Measurements from ENCODE around the gene TAS1R1. TPM values are rescaled to one million over a fixed set of nuclear protein-coding genes. Genes with fewer than 3 reads are reported as not detected.

Gene TAS1R1
- total and polyA plus RNA-seq, 9 of the 15 experiments (the other 6 are each of a cell fraction or from before 2014, with no cell fraction given) = 0.06 TPM; not detected in 8

DNA sequence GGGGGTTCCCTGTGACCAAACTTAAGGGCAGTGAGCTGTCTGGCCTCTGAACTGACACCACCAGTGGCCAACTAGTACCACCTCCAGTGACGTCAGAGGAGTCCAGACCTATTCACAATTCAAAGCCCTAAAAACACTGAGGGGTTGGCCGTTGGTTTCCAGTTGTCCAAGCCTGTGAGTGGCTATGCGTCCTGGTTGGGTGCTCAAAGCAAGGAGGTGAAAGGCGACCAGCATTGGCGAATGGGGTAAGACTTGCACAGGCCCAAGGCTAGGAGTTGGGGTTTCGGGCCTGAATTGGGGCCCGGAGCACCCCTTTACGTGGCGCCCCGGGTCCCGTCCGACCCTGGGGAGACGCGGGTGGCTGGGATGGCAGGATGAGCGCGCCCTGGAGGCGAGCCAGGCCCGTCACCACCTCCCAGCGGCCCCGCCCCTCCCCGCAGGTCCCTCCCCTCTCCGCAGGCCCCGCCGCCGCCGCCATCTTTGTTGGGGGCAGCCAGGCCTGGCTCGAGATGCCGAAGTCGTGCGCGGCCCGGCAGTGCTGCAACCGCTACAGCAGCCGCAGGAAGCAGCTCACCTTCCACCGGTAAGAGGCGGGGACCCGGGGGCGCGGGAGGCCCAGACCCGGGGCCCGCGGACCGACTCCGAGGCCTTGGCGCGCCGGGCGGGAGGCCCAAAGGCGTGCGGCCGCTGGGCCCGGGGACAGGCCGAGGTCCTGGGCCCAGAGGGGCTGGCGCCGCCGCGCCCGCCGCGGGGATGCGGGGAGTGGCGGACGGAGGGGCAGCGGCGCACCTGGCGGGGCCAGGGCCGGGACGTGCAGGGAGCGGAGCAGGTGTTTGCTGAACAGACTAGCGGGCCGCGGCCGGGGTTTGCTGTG lies 69.8 kb downstream of the TAS1R1 start, which contains the start of gene THAP3 (continued):
- TF ChIP-seq ZHX1 (conservative IDR thresholded peaks at IDR 0.05; ENCODE audit: low read length) (0 out of 2 replicates have a peak, but pooled peaks have one; percentile 13), NONO (IDR thresholded peaks at IDR 0.05; ENCODE audit: low read depth in 2 of 2, low read length in 1 of 2) (peak in 1 of 2 experiments; percentile 92; a peak in 2 of 4 replicates), CBX5 (IDR thresholded peaks at IDR 0.05; ENCODE audit: borderline replicate concordance, low read depth) (0 out of 2 replicates have a peak, but pooled peaks have one; percentile 21), KDM5B (IDR thresholded peaks at IDR 0.05; ENCODE audit: insufficient replicate concordance, low read depth, low read length) (peak; percentile 37), GTF2A2 (tag; IDR thresholded peaks at IDR 0.05) (no peak), ZBTB43 (CRISPR knock-in tag; IDR thresholded peaks at IDR 0.05) (0 out of 2 replicates have a peak, but pooled peaks have one; percentile 22), MYNN (IDR thresholded peaks at IDR 0.05) (peak; percentile 82), MYNN (CRISPR knock-in tag; IDR thresholded peaks at IDR 0.05) (no peak), MYC (IDR thresholded peaks at IDR 0.05; ENCODE audit: low read depth, low read length) (peak; percentile 50), MYC (CRISPR knock-in tag; IDR thresholded peaks at IDR 0.05; ENCODE audit: borderline replicate concordance, low read depth) (no peak), GATAD2B (IDR thresholded peaks at IDR 0.05; ENCODE audit: borderline replicate concordance) (peak; percentile 93; the same call in 1 of the 2 replicates), ATF3 (IDR thresholded peaks at IDR 0.05) (peak; percentile 81), ATF3 (CRISPR knock-in tag; conservative IDR thresholded peaks at IDR 0.05) (no peak; the same call in 1 of the 2 replicates), TEAD4 (IDR thresholded peaks at IDR 0.05; ENCODE audit: low read length) (no peak), TEAD4 (CRISPR knock-in tag; IDR thresholded peaks at IDR 0.05; ENCODE audit: borderline replicate concordance) (peak; percentile 73; the same call in 1 of the 2 replicates), ZBTB1 (CRISPR knock-in tag; IDR thresholded peaks at IDR 0.05; ENCODE audit: borderline replicate concordance, low read depth) (peak; percentile 92)
- TF ChIP-seq, protein P1, sequence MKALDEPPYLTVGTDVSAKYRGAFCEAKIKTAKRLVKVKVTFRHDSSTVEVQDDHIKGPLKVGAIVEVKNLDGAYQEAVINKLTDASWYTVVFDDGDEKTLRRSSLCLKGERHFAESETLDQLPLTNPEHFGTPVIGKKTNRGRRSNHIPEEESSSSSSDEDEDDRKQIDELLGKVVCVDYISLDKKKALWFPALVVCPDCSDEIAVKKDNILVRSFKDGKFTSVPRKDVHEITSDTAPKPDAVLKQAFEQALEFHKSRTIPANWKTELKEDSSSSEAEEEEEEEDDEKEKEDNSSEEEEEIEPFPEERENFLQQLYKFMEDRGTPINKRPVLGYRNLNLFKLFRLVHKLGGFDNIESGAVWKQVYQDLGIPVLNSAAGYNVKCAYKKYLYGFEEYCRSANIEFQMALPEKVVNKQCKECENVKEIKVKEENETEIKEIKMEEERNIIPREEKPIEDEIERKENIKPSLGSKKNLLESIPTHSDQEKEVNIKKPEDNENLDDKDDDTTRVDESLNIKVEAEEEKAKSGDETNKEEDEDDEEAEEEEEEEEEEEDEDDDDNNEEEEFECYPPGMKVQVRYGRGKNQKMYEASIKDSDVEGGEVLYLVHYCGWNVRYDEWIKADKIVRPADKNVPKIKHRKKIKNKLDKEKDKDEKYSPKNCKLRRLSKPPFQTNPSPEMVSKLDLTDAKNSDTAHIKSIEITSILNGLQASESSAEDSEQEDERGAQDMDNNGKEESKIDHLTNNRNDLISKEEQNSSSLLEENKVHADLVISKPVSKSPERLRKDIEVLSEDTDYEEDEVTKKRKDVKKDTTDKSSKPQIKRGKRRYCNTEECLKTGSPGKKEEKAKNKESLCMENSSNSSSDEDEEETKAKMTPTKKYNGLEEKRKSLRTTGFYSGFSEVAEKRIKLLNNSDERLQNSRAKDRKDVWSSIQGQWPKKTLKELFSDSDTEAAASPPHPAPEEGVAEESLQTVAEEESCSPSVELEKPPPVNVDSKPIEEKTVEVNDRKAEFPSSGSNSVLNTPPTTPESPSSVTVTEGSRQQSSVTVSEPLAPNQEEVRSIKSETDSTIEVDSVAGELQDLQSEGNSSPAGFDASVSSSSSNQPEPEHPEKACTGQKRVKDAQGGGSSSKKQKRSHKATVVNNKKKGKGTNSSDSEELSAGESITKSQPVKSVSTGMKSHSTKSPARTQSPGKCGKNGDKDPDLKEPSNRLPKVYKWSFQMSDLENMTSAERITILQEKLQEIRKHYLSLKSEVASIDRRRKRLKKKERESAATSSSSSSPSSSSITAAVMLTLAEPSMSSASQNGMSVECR (CRISPR knock-in tag; IDR thresholded peaks at IDR 0.05) = peak; percentile 73
